ENCODE measurements around the gene SYCP2L.

SYCP2L gene

GRCh38 chr6:10886691-10887502, at the start of gene SYCP2L:
Gene SYCP2L, plus strand, starts transcription at chr6:10887052. Its CDS starts 75 bp downstream, at chr6:10887127.
- peak; percentile 8 for TF ChIP-seq CTCF (IDR thresholded peaks at IDR 0.05; ENCODE audit: control extremely low read depth, extremely low read depth, low read depth, missing control alignments)
- peak; percentile 40 for DNase-seq (ENCODE audit: extremely low spot score)
- POLR2A ChIA-PET = no interaction called here
- CTCF ChIA-PET = interaction anchor here (1.0 to 2.0 kb wide), 2 partner anchors 10 to 12 kb away, joined by 3 to 7 read pairs; no protein-coding TSS in a partner anchor

GRCh38 chr6:10837622-10837994, 49.2 kb upstream of the SYCP2L start:
- CTCF ChIA-PET = interaction anchor here (0.8 to 1.7 kb wide), 4 partner anchors 23 to 105 kb away, joined by 3 to 4 read pairs (median 4); no protein-coding TSS in a partner anchor
- DNase-seq (ENCODE audit: extremely low spot score) = peak; percentile 28

GRCh38 chr6:10837995-10838793, 48.7 kb upstream of the SYCP2L start, which contains the start of gene MAK:
Gene MAK, minus strand, starts transcription at chr6:10838539. Its CDS starts 7,891 bp downstream, at chr6:10830648.
- CTCF ChIA-PET = interaction anchor here (0.8 to 1.7 kb wide), 6 partner anchors 19 to 373 kb away, joined by 3 to 4 read pairs (median 3); no protein-coding TSS in a partner anchor
- TF ChIP-seq CTCF (IDR thresholded peaks at IDR 0.05; ENCODE audit: control extremely low read depth, extremely low read depth, low read depth, missing control alignments) = no peak
- POLR2A ChIA-PET = interaction anchor here (0.8 kb wide), 1 partner anchor 9 kb away, joined by 3 read pairs; no protein-coding TSS in a partner anchor
- DNase-seq (ENCODE audit: extremely low spot score) = peak; percentile 97

More at GRCh38 chr6:10837622-10837994, 49.2 kb upstream of the SYCP2L start:
- no peak for TF ChIP-seq CTCF (IDR thresholded peaks at IDR 0.05; ENCODE audit: control extremely low read depth, extremely low read depth, low read depth, missing control alignments)
- POLR2A ChIA-PET = interaction anchor here (0.8 kb wide), 1 partner anchor 9 kb away, joined by 3 read pairs; no protein-coding TSS in a partner anchor

- ChIA-PET CTCF (interaction anchor here (0.8 to 1.5 kb wide), 3 partner anchors 18 to 374 kb away, joined by 3 read pairs; no protein-coding TSS in a partner anchor), POLR2A (no interaction called here)
- TF ChIP-seq CTCF (IDR thresholded peaks at IDR 0.05; ENCODE audit: control extremely low read depth, extremely low read depth, low read depth, missing control alignments) = no peak
- peak; percentile 70 for DNase-seq (ENCODE audit: extremely low spot score)
Observed at GRCh38 chr6:10838794-10839333, 48.0 kb upstream of the SYCP2L start.

- DNase-seq (ENCODE audit: extremely low spot score) = no peak
- CTCF ChIA-PET = no interaction called here
- POLR2A ChIA-PET = no interaction called here
- TF ChIP-seq CTCF (IDR thresholded peaks at IDR 0.05; ENCODE audit: control extremely low read depth, extremely low read depth, low read depth, missing control alignments) = no peak
Observed at GRCh38 chr6:10843554-10843953, 43.3 kb upstream of the SYCP2L start.

GRCh38 chr6:10847684-10848083, 39.2 kb upstream of the SYCP2L start:
- ChIA-PET CTCF (interaction anchor here (1.3 to 1.4 kb wide), 2 partner anchors 11 to 217 kb away, joined by 4 read pairs; no protein-coding TSS in a partner anchor), POLR2A (no interaction called here)
- no peak for DNase-seq (ENCODE audit: extremely low spot score)
- TF ChIP-seq CTCF (IDR thresholded peaks at IDR 0.05; ENCODE audit: control extremely low read depth, extremely low read depth, low read depth, missing control alignments) = peak; percentile 27
